T-helper 2 cell (primary cell): Measurements from ENCODE around the gene PSMD6.

Experiments used
- DNase-seq, 5 experiments: peaks; one replicate each; pipeline versions ENCODE4 v3.0.0 to v3.0.0-alpha.2; 2012 to 2022
- total RNA-seq, 2 donors: gene quantifications; one replicate each; lab custom pipeline; 2026; lab: John Stamatoyannopoulos, UW

The PSMD6 gene
- total RNA-seq = 109 to 133 reads per million in 2 donors

GRCh38 chr3:64023187-64023860 is at the start of gene PSMD6:
Gene PSMD6 (minus strand): TSS chr3:64023494. CDS start chr3:64023419, 75 bp downstream.
- peak; percentile 85 to 92 (median 89) for DNase-seq

DNA sequence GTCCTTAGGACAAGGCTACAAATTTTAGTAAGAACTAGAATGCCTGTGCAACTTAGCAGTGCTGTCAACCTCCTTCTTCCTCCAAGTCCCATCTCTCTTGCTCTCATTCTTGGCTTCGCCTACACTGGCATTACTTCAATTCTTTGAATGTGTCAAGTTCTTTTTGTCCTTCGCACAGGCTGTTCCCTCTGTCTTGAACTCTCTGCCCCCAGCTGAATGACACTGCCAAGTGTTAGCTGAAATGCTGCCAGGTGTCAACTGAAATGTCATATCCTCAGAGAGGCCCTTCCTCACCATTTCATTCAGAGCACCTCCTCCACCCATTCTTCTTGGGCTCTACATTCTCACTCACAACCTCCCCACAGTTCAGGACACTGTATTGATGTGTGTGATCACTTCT is 48.8 kb upstream of the PSMD6 start:
- DNase-seq = no peak

DNA sequence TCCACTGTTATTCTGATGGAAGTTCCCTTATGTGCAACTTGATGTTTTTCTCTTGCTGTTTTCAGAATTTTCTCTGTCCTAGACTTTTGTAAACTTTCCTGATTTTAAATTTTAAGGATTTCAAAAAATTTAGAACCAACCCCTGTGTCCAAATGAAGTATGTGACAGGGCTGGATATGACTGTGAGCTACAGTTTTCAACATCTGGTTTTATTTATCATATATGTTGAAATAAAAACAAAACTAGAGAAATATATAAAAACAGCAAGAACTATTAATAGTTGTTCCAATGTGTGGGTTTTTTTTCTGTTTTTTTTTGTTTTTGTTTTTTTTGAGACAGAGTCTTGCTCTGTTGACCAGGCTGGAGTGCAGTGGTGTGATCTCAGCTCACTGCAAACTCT is 47.4 kb upstream of the PSMD6 start:
- no peak for DNase-seq

DNA sequence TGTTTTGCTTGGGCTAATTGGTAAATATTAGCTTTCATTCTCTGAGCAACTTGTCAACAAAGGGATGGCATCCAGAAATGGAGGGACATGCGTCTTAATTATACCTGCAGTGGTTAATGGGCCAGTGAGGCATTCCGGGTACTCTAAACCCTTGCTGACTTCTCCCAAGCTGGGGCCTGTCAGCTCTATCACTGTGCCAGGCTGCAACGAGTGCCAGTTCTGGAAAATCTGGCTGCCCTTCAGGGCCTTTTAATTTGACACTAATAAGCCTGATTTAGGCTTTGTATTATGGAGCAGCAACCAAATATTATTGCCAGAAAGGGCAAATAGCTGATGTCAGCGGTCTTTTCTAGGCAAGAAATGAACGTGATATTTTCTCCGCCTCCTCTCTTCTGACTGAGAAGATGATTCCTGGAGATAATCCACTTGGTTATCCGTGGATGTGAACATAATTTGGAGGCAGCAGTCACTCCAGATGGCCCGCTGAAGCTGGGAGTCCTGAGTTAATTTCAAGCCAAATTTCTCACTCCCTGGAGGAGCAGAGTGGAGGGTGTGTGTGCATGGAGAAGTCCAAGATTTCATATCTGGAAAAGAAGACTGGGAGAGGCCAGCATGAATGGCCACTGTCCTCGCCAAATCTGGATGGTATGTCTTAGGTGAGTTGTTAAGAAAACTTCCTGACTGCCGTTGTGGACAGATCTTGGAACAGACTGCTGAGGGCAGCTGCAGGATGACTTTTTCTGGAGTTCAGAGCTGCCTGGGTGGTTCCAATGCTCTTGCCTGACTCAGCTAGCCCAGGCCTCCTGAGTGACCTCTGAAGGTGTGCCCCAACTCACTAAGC is 44.4 kb upstream of the PSMD6 start:
- DNase-seq = no peak

- DNase-seq = no peak
These were observed 41.5 kb upstream of the PSMD6 start for GRCh38 chr3:64064804-64065203.

DNA sequence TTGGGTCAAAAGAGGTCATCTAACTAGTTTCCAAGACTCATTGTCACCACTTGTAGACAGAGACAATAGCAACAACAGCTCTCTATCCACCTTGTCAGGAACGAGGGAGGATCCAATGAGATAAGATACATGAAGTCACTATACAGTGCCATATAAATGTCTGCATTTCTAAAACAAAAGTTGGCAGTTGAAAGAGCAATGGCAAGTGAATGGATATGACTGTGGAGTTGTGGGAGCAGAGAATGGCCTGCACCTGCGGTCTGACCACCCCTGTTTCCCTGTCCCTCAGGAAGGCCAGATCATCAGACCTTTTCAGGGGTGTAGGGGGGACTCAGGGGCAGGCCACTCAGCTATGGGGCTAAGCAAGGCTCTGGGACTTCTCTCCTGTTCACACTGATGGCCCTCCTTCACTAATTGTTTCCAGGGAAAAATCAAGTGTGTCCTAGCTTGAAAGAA is 40.7 kb upstream of the PSMD6 start:
- DNase-seq = no peak

- DNase-seq = no peak
These were observed 40.1 kb upstream of the PSMD6 start for GRCh38 chr3:64063207-64063982.

GRCh38 chr3:64061628-64062027 is 38.3 kb upstream of the PSMD6 start:
- no peak for DNase-seq

- no peak for DNase-seq
These were observed 36.3 kb upstream of the PSMD6 start for GRCh38 chr3:64059484-64060175.

GRCh38 chr3:64058566-64058965 is 35.3 kb upstream of the PSMD6 start:
- no peak for DNase-seq

DNA sequence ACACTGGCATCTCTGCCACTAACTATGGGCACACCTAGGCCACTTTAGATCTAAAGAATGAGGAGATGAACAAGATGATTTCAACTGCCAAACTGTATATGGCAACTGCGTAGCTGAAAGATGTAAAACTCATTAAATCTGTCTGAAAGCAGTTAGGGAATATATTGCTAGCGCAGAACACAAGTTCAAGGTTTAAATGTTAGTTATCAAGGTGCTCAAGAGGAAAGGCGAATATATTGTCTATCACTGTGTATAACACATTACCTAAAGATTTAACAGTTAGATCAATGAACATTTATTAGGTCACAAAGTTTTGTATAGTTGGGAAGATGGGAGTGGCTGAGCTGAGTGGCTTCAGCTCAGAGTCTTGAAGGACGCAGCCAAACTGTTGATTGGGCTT is 33.9 kb upstream of the PSMD6 start:
- DNase-seq = no peak

DNA sequence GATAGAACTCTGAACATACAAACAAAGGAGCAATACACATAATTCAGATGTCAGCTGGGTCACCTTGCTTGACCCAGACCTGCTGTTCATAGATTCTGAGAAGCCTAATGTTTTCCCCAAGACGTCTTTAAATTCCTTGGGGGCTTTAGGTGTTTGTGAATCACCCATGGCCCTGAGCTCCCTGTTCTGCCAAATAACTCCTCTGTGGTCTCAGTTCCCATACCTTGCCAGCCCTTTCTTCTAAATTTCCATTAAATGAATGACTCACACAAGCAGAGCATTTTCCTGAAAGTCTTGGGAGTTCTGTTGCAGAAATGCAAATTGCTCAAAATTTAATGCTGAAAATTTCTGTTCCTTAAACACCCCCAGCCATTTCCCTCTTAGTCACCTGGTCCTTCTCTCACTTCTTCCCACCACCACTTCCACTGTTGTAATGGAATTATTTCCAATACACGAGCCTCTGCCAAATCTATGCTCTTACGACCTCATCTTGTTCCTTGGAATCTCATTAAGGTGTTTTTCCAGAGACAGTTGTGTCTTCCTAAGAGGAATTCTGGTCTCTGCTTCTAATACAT is 33.4 kb upstream of the PSMD6 start:
- no peak for DNase-seq

GRCh38 chr3:64055076-64055475 is 31.8 kb upstream of the PSMD6 start:
- DNase-seq = no peak

DNA sequence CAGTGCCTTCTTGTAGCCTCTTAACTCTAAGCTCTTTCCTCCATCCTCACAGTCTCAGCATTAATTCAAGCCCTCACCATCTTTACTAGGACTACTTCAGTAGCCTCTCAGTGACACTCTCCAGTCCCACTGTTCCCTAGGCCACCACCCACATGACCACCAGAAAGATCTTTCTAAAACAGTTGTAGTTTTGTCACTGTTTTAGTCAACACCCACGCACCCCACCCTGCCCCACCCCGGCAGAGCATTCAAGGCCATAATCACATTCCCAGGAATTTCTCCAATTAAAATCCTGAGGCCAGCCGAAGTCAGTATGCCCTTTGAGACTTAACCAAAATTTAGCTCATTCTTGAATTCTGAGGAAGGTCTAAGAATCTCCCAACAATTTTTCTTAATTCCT is 31.2 kb upstream of the PSMD6 start:
- no peak for DNase-seq

- DNase-seq = no peak
These were observed 30.3 kb upstream of the PSMD6 start for GRCh38 chr3:64053581-64053980.

DNA sequence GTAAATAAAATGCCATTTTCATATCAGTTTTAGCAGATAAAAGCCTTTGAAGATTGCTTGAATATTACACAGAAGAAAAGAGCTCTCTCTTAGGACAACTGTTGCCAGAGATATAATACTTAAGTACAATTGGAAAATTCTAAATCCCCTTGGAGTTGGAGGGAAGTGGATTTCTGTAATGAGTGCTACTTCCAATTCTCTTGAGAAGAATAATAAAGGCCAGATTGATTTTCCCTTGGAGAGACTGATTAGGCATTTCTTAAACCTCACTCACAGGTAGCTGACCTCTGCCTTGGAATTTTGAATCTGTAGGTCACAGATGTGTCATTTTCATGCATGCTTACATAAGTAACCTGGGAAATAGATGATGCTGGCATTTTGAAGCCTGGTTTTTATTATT is 29.8 kb upstream of the PSMD6 start:
- DNase-seq = no peak

DNA sequence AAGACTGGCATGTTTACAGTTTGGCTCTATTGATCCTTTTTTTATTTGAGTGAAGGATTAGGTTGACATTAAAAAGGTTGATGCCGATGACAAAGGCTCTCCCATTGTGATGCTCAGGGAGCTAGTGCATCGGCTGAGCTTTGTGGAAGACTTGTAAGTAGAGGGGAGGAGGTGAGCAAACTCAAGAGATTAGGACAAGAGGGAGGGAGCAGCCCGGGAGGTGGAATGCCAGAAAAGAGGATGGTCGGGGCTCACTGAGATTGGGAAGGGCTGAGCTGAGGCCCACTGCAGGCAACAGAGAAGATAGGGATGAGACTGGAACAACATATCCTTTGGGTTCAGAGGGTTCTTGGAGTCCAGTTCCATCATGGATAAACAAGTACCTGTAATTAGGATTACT is 26.5 kb upstream of the PSMD6 start:
- DNase-seq = no peak

- no peak for DNase-seq
These were observed 25.8 kb upstream of the PSMD6 start for GRCh38 chr3:64049136-64049535.

- no peak for DNase-seq
These were observed 25.4 kb upstream of the PSMD6 start for GRCh38 chr3:64048631-64049061.

- no peak for DNase-seq
These were observed 24.5 kb upstream of the PSMD6 start for GRCh38 chr3:64047787-64048186.

DNA sequence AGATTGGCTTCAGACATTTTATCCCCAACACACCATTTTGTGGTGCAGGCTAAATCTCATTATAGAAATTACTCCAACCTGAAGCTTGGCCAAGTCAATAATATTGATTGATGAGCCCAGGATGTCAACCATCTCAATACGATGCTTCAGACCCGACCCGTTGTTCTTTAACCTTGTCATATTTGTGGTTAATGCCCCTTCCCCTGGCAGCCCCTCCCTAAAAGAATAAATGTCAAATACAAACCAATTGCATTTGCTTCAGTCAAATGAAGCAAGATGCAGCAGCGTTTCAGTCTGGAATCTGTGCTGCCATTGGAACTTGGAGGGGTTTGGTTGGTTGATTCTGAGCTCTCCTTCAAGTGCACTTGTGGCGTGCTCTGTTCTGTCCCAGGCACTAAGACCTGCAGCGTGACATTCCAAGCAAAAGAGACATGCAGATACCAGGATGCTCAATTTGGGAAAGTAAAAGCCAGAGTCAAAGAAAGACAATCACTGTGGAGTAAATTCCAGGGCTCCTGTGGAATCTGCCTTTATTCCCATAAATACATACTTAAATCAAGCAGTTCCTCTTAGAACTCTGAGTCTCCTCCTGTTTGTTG is 23.8 kb upstream of the PSMD6 start:
- DNase-seq = no peak

- DNase-seq = no peak
These were observed 23.3 kb upstream of the PSMD6 start for GRCh38 chr3:64046592-64046991.
